Measurements from ENCODE around the gene CYBC1.
"Not testable (repeated sequence)": the region's sequence is repeated elsewhere in the genome, so short reads cannot be mapped to it uniquely, and the experiment has no call there.

Gene CYBC1

GRCh38 chr17:82432017-82432416 lies 18.5 kb downstream of the CYBC1 start:
- no peak for DNase-seq

GRCh38 chr17:82429824-82430223 lies 20.7 kb downstream of the CYBC1 start:
- DNase-seq, result no peak

GRCh38 chr17:82428546-82428945 lies 22.0 kb downstream of the CYBC1 start:
- DNase-seq, result no peak

- no peak for DNase-seq
Measured at GRCh38 chr17:82424863-82425159, 25.7 kb downstream of the CYBC1 start.

GRCh38 chr17:82424001-82424862 lies 26.3 kb downstream of the CYBC1 start:
- DNase-seq, result peak in 1 of 2 experiments; percentile 12

- DNase-seq, result no peak
Measured at GRCh38 chr17:82419540-82419939, 31.0 kb downstream of the CYBC1 start.

- DNase-seq, result peak; percentile 28 to 71
Measured at GRCh38 chr17:82418001-82418986, 32.3 kb downstream of the CYBC1 start, which contains the start of the genes HEXD and OGFOD3. TSS of gene HEXD (plus strand) at chr17:82418347. CDS start at chr17:82419800, 1,453 bp downstream. TSS of gene OGFOD3 (minus strand) at chr17:82418586. CDS start at chr17:82418485, 101 bp downstream.

GRCh38 chr17:82416771-82417170 lies 33.8 kb downstream of the CYBC1 start:
- no peak for DNase-seq

GRCh38 chr17:82416264-82416663 lies 34.3 kb downstream of the CYBC1 start:
- no peak for DNase-seq

GRCh38 chr17:82415786-82416185 lies 34.8 kb downstream of the CYBC1 start:
- no peak for DNase-seq

GRCh38 chr17:82415336-82415735 lies 35.2 kb downstream of the CYBC1 start:
- DNase-seq, result no peak

- DNase-seq, result peak in 1 of 2 experiments; percentile 4
Measured at GRCh38 chr17:82414548-82415281, 35.8 kb downstream of the CYBC1 start.

GRCh38 chr17:82412535-82413520 lies 37.7 kb downstream of the CYBC1 start:
- no peak for DNase-seq

GRCh38 chr17:82412081-82412480 lies 38.5 kb downstream of the CYBC1 start:
- DNase-seq, result not testable (repeated sequence)

- no peak for DNase-seq
Measured at GRCh38 chr17:82411396-82412053, 39.0 kb downstream of the CYBC1 start.

GRCh38 chr17:82410014-82410716 lies 40.4 kb downstream of the CYBC1 start:
- DNase-seq, result no peak

GRCh38 chr17:82408938-82409318 lies 41.6 kb downstream of the CYBC1 start:
- no peak for DNase-seq

- DNase-seq, result no peak
Measured at GRCh38 chr17:82408288-82408937, 42.1 kb downstream of the CYBC1 start.

GRCh38 chr17:82407255-82407654 lies 43.3 kb downstream of the CYBC1 start:
- DNase-seq, result no peak

Measured in SW 1271 (cell line).